ENCODE data around the gene TMEM45B. TPM values are rescaled to one million over a fixed set of nuclear protein-coding genes. Genes with fewer than 3 reads are reported as not detected.

TMEM45B gene
- polyA plus RNA-seq, 2 of the 4 experiments (the other 2 are of a cell fraction): 0.44 TPM; not detected in 1

- Histone ChIP-seq H3K9me3 (no peaks in the 10 kb centered on the region), H3K4me1 (peaks cover 11% of the 10 kb centered on the region; the same call in 1 of the 3 replicates), H3K4me2 (peak overlapping the region; percentile 91), H3K27ac (peak overlapping the region; percentile 83 to 100), H3K4me3 (peak overlapping the region; percentile 73)
- DNase-seq (ENCODE audit: low read depth in 1 of 2, low spot score in 1 of 2) (no peak), ATAC-seq (peak; percentile 24 to 26; a peak in 3 of 6 replicates), FAIRE-seq (no peak)
- 27% methylated on average over 12 of the region's 13 CpGs for WGBS (ENCODE audit: missing lambda C conversion rate)
- ChIA-PET CTCF (interaction anchor here (2.7 to 3.0 kb wide), 2 partner anchors 13 to 109 kb away, joined by 12 read pairs; no protein-coding TSS in a partner anchor), POLR2A (no interaction called here)
- TF ChIP-seq CEBPB (IDR thresholded peaks at IDR 0.05): 0 out of 4 replicates have a peak, but pooled peaks of 1 of the 2 experiments have one; percentile 26
- no peak for TF ChIP-seq NFE2L2 (conservative IDR thresholded peaks at IDR 0.05; ENCODE audit: low read length)
- no peak for TF ChIP-seq SMC3 (IDR thresholded peaks at IDR 0.05)
- TF ChIP-seq ATOH8 (CRISPR knock-in tag; IDR thresholded peaks at IDR 0.05; ENCODE audit: low read depth): no peak
Observed at GRCh38 chr11:129894278-129895125, 78.9 kb downstream of the TMEM45B start.

DNA sequence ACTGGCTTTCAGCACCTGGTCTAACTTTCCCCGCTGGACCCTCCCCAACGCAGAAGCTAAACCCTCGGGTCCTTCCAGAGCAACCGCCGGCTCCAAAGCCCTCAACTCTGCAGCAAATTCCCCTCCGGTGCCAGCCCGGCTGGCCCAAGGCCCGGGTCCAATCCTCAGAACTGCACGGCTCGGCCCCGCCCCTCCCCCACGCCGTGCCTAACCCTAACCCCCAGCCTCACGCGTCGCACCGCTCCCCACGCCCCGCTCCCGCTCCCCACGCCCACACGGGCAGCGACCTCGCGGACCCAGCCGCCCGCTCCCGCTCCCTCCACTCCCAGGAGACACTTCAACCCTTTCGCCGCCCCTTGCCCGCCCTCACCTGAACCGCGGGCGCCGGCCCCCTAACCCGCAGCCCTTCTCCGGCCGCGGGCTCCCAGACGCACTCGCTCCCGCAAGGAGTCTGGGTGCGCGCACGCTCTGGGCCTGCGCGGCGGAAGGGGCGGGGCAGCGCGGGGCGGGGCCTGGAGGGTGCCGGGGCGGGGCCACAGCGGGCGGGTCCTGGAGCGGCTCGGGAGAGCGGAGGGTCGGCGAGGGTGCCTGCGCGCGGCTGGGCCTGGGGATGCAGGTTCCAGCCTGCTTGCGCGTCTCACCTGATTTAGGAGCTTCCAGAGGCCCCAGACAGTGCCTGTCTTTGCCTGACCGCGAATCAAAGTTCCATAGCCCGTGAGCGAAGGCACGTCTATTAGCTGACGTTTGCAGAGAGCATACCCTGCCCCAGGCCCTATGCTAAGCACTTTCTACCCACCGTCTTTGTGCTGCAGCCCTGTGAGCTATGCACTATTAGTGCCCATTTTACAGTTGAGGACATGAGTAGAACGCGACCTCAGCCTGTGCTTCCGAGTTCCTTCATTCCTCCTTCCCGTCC is 79.7 kb downstream of the TMEM45B start, which contains the start of gene NFRKB:
TSS of gene NFRKB (minus strand) at position 453 of the 916 bp plus-strand sequence. CDS start 2,729 bp downstream, outside the sequence.
- WGBS (ENCODE audit: missing lambda C conversion rate): 3% methylated on average over 15 of the region's 77 CpGs
- ChIA-PET POLR2A (interaction anchor here (0.8 kb wide), 1 partner anchor 14 kb away, joined by 3 read pairs; no protein-coding TSS in a partner anchor), CTCF (interaction anchor here (2.7 to 3.0 kb wide), 2 partner anchors 14 to 110 kb away, joined by 12 read pairs; no protein-coding TSS in a partner anchor)
- H3K27ac ChIP-seq: peak within 1 kb of the TSS; percentile 83 to 100
- peak within 1 kb of the TSS; percentile 91 for H3K4me2 ChIP-seq
- peaks cover 11% of the 10 kb centered on the region; the same call in 1 of the 3 replicates for H3K4me1 ChIP-seq
- TF ChIP-seq, protein P1, sequence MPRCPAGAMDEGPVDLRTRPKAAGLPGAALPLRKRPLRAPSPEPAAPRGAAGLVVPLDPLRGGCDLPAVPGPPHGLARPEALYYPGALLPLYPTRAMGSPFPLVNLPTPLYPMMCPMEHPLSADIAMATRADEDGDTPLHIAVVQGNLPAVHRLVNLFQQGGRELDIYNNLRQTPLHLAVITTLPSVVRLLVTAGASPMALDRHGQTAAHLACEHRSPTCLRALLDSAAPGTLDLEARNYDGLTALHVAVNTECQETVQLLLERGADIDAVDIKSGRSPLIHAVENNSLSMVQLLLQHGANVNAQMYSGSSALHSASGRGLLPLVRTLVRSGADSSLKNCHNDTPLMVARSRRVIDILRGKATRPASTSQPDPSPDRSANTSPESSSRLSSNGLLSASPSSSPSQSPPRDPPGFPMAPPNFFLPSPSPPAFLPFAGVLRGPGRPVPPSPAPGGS (IDR thresholded peaks at IDR 0.05): 0 out of 3 replicates have a peak, but pooled peaks have one; percentile 31
- no peak for TF ChIP-seq EP300 (IDR thresholded peaks at IDR 0.05)
- TF ChIP-seq EHF (CRISPR knock-in tag; IDR thresholded peaks at IDR 0.05): no peak
- TF ChIP-seq POLR2AphosphoS2 (conservative IDR thresholded peaks at IDR 0.05; ENCODE audit: low read length): no peak
- no peak for TF ChIP-seq RARB (CRISPR knock-in tag; IDR thresholded peaks at IDR 0.05)
- no peak for TF ChIP-seq KDM5A (IDR thresholded peaks at IDR 0.05)
- no peak for TF ChIP-seq ZFP36 (IDR thresholded peaks at IDR 0.05; ENCODE audit: borderline replicate concordance, partially characterized antibody)
- peak; percentile 1 for TF ChIP-seq MAFK (IDR thresholded peaks at IDR 0.05; ENCODE audit: partially characterized antibody)
- peak in 1 of 2 experiments; percentile 65; a peak in 2 of 5 replicates for TF ChIP-seq JUN (IDR thresholded peaks at IDR 0.05)
- TF ChIP-seq HEYL (CRISPR knock-in tag; IDR thresholded peaks at IDR 0.05): no peak
- TF ChIP-seq FOSB (CRISPR knock-in tag; IDR thresholded peaks at IDR 0.05): no peak
- TF ChIP-seq NR3C1 (IDR thresholded peaks at IDR 0.05): no peak
- no peak for TF ChIP-seq HOXB13 (CRISPR knock-in tag; IDR thresholded peaks at IDR 0.05; ENCODE audit: low read depth)
- TF ChIP-seq SMC3 (IDR thresholded peaks at IDR 0.05): no peak
- peak; percentile 18; the same call in 1 of the 2 replicates for TF ChIP-seq PHF8 (IDR thresholded peaks at IDR 0.05; ENCODE audit: borderline replicate concordance, low read depth)
- peak; percentile 70 for TF ChIP-seq POLR2A (IDR thresholded peaks at IDR 0.05; ENCODE audit: low read length)
- TF ChIP-seq, protein P2, sequence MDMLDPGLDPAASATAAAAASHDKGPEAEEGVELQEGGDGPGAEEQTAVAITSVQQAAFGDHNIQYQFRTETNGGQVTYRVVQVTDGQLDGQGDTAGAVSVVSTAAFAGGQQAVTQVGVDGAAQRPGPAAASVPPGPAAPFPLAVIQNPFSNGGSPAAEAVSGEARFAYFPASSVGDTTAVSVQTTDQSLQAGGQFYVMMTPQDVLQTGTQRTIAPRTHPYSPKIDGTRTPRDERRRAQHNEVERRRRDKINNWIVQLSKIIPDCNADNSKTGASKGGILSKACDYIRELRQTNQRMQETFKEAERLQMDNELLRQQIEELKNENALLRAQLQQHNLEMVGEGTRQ (IDR thresholded peaks at IDR 0.05): no peak
- no peak for TF ChIP-seq GATA3 (IDR thresholded peaks at IDR 0.05; ENCODE audit: borderline replicate concordance)
- TF ChIP-seq, protein P3, sequence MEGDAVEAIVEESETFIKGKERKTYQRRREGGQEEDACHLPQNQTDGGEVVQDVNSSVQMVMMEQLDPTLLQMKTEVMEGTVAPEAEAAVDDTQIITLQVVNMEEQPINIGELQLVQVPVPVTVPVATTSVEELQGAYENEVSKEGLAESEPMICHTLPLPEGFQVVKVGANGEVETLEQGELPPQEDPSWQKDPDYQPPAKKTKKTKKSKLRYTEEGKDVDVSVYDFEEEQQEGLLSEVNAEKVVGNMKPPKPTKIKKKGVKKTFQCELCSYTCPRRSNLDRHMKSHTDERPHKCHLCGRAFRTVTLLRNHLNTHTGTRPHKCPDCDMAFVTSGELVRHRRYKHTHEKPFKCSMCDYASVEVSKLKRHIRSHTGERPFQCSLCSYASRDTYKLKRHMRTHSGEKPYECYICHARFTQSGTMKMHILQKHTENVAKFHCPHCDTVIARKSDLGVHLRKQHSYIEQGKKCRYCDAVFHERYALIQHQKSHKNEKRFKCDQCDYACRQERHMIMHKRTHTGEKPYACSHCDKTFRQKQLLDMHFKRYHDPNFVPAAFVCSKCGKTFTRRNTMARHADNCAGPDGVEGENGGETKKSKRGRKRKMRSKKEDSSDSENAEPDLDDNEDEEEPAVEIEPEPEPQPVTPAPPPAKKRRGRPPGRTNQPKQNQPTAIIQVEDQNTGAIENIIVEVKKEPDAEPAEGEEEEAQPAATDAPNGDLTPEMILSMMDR (IDR thresholded peaks at IDR 0.05): no peak
- H3K4me3 ChIP-seq: peak within 1 kb of the TSS; percentile 73
- H3K9me3 ChIP-seq: no peaks in the 10 kb centered on the region
- ATAC-seq (peak; percentile 95 to 99), DNase-seq (ENCODE audit: low read depth in 1 of 2, low spot score in 1 of 2) (peak; percentile 58 to 76), FAIRE-seq (no peak)
